ENCODE measurements around the gene LBHD2.

The LBHD2 gene

GRCh38 chr14:103134919-103135318 lies 50.9 kb downstream of the LBHD2 start:
- DNase-seq: no peak

DNA sequence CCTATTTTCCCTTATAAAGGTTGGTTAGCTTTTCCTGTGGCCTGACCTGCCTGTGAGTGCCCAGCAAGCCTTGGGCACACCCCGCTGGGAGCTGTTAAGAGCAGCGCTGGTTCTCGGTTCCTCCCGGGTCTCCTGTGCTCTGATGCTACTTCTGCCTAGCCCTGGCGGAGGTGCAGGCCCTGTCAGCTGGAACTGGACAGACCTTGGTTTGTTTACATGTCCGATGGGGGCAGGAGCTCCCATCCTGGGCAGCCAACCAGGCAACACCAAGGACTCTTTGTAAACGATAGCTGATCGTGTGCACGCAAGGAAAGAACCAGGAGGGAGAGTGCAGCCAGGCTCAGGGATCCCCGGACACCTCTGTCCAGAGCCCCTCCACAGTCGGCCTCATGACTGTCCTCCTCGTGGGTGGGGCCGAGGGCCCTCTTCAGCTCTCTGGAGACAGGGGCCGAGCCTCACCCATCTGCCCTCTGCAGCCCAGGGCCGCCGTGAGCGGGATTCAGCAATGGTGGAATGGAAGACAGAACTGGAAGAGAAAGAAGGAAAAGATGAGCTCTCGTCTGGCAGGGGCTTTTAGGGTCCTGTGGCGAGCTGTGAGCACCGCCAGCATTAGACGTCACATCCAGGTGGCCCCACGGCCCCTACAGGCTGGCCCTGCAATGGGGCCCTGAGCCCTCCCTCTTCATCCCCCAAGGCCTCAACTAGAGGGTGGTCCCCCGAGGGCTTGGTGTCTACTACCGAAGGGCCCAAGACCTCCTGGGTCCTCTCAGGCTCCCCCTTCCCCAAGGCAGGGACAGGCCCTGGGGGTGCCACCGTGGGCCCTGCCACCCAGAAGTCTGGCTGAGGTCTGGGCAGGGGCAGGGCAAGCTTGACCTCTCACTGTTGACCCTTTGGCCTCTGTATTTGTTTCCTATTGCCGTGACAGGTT lies 51.6 kb downstream of the LBHD2 start:
- DNase-seq: no peak

DNA sequence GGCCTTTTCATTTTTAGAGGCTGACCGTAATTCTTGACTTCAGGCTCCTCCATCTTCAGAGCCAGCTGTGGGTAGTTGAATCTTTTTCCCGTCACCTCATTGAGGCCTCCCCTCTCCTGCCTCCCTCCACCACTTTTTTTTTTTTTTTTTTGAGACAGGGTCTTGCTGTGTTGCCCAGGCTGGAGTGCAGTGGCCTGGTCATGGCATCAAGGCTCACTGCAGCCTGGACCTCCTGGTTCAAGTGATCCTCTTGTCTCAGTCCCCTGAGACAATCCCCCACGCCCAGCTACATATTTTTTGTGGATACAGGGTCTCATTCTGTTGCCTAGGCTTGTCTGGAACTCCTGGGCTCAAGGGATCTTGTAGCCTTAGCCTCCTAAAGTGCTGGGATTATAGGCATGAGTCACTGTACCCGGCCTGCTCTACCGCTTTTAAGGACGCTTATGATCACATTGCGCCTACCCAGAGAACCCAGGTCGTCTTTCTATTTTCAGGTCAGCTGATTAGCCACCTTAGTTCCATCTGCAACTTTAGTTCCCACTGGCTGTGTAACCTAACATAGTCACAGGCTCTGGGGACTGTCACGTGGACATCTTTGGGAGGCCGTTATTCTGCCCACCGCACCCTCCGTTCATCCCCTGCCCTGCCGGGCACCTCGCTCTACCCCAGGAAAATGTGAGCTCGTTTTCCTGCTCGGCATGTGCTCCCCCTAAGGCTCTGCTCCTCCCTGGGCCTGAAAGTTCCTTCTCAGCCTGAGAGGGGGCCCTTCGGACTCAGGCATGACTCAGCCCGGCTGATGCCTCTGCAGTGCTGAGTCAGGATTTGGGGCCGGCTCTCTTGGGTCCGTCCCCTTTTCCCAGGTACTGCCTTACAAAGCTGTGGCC lies 52.6 kb downstream of the LBHD2 start:
- no peak for DNase-seq

DNA sequence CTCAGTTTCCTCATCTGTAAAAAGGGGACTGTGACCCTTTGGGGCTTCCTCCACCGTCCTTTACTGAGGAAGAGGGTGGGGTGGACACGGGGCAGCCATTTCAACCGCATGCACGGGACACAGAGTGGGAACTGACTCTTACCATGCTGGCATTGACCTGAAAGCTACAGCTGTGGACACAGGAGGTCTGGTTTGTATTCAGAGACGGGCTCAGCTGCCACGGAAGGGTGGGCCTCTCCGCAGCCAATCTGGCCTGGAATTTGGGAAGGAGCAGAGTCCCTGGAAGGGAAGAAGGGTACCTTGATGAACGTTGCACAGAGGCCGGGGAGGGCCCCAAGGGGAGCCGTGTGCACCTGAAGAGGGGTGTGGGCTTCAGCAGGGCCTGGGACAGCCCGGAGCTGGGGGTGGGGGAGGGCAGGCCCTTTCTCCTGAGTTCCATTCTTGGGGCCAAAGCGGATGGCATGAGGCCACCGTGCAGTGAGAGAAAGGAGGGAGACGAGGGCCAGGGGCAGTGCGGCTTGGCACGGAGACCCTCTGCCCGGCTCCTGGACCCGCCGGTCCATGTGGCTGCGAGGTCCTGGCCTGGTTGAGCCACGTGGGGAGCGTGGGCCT lies 53.8 kb downstream of the LBHD2 start:
- DNase-seq: no peak

DNA sequence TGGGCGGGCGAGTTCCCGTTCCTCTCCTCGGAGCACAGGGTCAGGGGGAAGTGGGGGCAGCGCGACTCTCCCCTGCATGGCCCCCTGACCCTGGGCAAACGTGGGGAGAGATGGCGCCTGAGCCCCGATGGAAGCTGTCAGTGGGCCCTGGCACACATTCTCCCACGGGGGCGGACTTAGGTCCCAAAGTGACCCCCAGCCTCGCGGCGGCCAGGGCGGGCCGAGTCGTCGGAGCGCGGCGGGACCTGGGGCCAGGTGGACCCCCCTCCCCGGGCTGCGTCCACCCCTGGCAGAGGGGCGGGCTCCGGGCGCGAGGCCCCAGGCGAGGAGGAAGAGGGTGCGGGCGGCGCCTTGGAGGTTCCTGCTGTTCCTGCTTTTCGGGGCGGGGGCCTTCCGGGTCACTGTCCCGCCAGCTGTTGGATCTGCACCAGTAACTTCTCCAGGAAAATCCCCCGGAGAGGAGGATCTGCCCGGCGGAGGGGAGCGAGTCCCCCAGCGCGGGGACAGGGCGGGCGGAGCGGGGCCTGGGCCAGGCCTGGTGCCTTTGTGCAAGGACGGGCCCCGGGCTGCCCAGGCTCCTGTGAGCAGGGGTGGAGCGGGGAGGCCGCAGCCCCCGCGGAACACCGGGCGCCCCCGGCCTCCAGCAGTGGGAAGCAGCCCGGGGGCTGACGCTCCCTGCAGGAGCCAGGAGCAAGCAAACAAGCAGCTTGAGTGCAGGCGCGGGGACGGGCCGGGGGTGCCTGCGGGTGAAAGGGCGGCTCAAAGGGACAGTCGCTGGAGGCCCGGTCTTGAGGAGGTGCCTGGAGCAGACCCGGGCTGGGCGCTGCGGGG lies 54.5 kb downstream of the LBHD2 start:
- DNase-seq: no peak

DNA sequence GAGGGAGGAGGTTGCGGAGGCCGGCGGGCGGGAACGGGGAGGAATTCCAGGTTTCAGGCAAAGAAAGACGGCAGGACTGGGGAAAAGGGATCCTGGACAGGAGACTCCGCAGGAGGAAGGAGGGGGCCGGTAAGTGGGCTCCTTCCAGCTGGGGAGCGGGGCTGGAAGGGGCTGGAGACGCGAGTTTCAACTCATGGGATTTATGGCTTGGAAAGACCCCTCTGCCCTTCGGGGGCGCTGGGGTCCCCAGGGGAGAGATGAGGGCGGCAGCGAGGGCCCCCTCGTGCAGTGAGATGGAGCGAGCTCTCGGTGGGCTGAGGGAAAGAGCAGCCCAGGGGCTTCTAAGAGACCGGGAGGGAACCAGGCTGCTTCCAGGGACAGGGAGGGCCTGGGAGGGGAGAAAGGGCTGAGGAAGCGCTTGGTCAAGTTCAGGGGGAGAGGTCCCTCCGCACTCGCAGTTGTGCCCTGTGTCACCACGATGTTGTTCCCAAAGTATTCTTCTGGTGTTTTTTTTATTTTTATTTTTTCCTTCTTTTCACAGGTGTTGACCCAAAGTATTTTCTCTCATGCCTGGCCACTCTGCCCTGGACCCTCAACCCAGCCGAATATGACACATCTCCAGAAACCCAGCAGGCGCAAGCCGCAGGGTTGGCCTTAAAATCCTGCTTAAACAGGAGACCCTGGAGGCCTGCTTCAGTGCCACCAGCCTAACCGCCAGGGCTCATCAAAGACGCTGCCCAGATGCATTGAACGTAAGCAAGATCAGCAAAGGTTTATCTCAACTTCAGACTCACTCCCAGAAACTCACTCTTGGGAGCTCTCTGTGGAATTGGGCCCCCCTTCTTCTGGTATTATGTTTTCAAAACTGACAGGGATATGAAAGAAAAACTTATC lies 55.4 kb downstream of the LBHD2 start:
- no peak for DNase-seq
